Measurements from ENCODE around the gene PDZK1IP1.

The PDZK1IP1 gene

DNA sequence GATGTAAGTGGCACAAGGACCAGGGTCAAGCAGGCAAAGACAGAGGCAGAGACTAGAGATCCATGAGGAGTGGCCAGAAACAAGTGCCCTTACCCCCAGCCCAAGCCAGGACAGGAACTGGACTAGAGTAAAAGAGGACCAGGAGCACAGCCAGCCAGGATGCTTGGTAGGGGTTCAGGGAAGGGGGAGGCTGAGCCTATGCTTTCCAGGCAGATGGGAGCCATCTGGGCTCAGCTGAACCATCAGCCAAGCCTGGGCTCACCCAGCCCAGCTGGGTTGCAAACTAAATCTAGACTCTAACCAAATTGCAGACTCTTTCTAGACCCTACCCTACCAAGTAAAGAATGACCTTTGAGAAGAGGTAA lies 15.2 kb downstream of the PDZK1IP1 start:
- no peaks in the 10 kb centered on the region for H3K9me3 ChIP-seq (ENCODE audit: insufficient read depth, low read depth, low read length)
- H3K18ac ChIP-seq (ENCODE audit: low read length) = no peak overlapping the region
- no peak overlapping the region for H3K27ac ChIP-seq (ENCODE audit: low read depth, low read length)
- no peak overlapping the region for H3K4me2 ChIP-seq (ENCODE audit: low read length)
- no peak overlapping the region for H3K4me3 ChIP-seq (ENCODE audit: low read depth, low read length)
- peaks cover 0 to 3% of the 10 kb centered on the region in 2 experiments for H3K4me1 ChIP-seq (ENCODE audit: control insufficient read depth in 1 of 2, insufficient read depth in 2 of 2, low read length in 2 of 2)
- no peak overlapping the region for H3K9ac ChIP-seq (ENCODE audit: low read length)
- DNase-seq = no peak
- H3K27me3 ChIP-seq (ENCODE audit: insufficient read depth, low read length) = no peaks in the 10 kb centered on the region
- H4K12ac ChIP-seq (ENCODE audit: low read depth, low read length) = no peak overlapping the region
- H4K91ac ChIP-seq (ENCODE audit: low read depth, low read length) = no peak overlapping the region
- no peak overlapping the region for H3K14ac ChIP-seq (ENCODE audit: low read length)
- H2BK5ac ChIP-seq (ENCODE audit: low read depth, low read length, poor library complexity) = no peak overlapping the region
- no peak overlapping the region for H2BK120ac ChIP-seq (ENCODE audit: insufficient read depth, low read length, poor library complexity)
- H3K4ac ChIP-seq (ENCODE audit: low read depth, low read length) = no peak overlapping the region
- no peak overlapping the region for H2AFZ ChIP-seq (ENCODE audit: insufficient read depth, low read length, poor library complexity)
- H3K36me3 ChIP-seq (ENCODE audit: control insufficient read depth in 1 of 2, insufficient read depth in 2 of 2, low read length in 2 of 2) = no peaks in the 10 kb centered on the region
- no peak overlapping the region for H3K23ac ChIP-seq (ENCODE audit: low read length)
- no peak overlapping the region for H4K8ac ChIP-seq (ENCODE audit: low read depth, low read length)
- H2BK12ac ChIP-seq (ENCODE audit: low read length) = no peak overlapping the region
- no peaks in the 10 kb centered on the region for H3K79me1 ChIP-seq (ENCODE audit: low read length)
- no peaks in the 10 kb centered on the region for H3K79me2 ChIP-seq (ENCODE audit: control insufficient read depth, insufficient read depth, low read length, poor library complexity)
- H2AK5ac ChIP-seq (ENCODE audit: low read length) = no peak overlapping the region

DNA sequence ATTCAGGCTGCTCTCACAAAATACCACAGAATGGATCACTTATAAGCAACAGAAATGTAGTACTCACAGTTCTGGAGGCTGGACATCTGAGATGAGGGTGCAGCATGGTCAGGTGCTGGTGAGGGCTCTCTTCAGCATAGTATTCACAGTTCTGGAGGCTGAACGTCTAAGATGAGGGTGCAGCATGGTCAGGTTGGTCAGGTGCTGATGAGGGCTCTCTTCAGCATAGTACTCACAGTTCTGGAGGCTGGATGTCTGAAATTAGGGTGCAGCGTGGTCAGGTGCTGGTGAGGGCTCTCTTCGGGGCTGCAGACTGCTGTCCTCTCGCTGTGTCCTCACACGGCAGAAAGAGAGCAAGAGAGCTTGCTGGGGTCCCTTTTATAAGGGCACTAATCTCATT lies 17.1 kb downstream of the PDZK1IP1 start:
- H3K4me1 ChIP-seq (ENCODE audit: control insufficient read depth in 1 of 2, insufficient read depth in 2 of 2, low read length in 2 of 2) = no peaks in the 10 kb centered on the region
- no peak overlapping the region for H3K4ac ChIP-seq (ENCODE audit: low read depth, low read length)
- H3K9ac ChIP-seq (ENCODE audit: low read length) = no peak overlapping the region
- no peak overlapping the region for H2BK5ac ChIP-seq (ENCODE audit: low read depth, low read length, poor library complexity)
- no peak overlapping the region for H4K91ac ChIP-seq (ENCODE audit: low read depth, low read length)
- no peak overlapping the region for H2AK5ac ChIP-seq (ENCODE audit: low read length)
- no peak overlapping the region for H3K18ac ChIP-seq (ENCODE audit: low read length)
- no peak overlapping the region for H3K23ac ChIP-seq (ENCODE audit: low read length)
- no peak overlapping the region for H3K14ac ChIP-seq (ENCODE audit: low read length)
- H3K36me3 ChIP-seq (ENCODE audit: control insufficient read depth in 1 of 2, insufficient read depth in 2 of 2, low read length in 2 of 2) = no peaks in the 10 kb centered on the region
- H3K79me2 ChIP-seq (ENCODE audit: control insufficient read depth, insufficient read depth, low read length, poor library complexity) = no peaks in the 10 kb centered on the region
- no peaks in the 10 kb centered on the region for H3K27me3 ChIP-seq (ENCODE audit: insufficient read depth, low read length)
- no peak overlapping the region for H3K4me2 ChIP-seq (ENCODE audit: low read length)
- no peak overlapping the region for H2BK12ac ChIP-seq (ENCODE audit: low read length)
- DNase-seq = no peak
- H2BK120ac ChIP-seq (ENCODE audit: insufficient read depth, low read length, poor library complexity) = no peak overlapping the region
- no CpG with 5 or more reads among the region's 5 CpGs for WGBS (ENCODE audit: extremely low coverage, insufficient coverage, insufficient read length)
- H3K9me3 ChIP-seq (ENCODE audit: insufficient read depth, low read depth, low read length) = no peaks in the 10 kb centered on the region
- no peak overlapping the region for H3K27ac ChIP-seq (ENCODE audit: low read depth, low read length)
- no peak overlapping the region for H3K4me3 ChIP-seq (ENCODE audit: low read depth, low read length)
- no peak overlapping the region for H2AFZ ChIP-seq (ENCODE audit: insufficient read depth, low read length, poor library complexity)
- no peak overlapping the region for H4K8ac ChIP-seq (ENCODE audit: low read depth, low read length)
- H3K79me1 ChIP-seq (ENCODE audit: low read length) = no peaks in the 10 kb centered on the region
- H4K12ac ChIP-seq (ENCODE audit: low read depth, low read length) = no peak overlapping the region

DNA sequence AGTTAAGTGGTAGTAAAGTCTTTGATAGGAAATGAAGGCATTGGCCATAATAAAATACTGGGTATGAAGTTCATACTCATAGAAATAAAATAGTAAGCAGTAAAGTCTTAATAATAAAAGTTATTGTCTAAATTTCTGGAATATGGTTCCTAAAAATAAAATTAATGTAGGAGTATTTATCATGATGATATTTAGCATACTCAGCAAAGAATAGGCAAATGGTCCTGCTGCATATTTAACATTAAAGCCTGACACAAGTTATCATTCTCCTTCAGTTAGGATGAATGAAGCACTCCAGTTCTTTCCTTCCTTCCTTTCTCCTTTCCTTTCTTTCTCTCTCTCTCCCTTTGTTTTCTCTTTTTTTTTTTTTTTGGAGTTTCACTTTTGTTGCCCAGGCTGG lies 25.3 kb downstream of the PDZK1IP1 start:
- H3K27me3 ChIP-seq (ENCODE audit: insufficient read depth, low read length) = no peaks in the 10 kb centered on the region
- H2BK12ac ChIP-seq (ENCODE audit: low read length) = no peak overlapping the region
- H3K9me3 ChIP-seq (ENCODE audit: insufficient read depth, low read depth, low read length) = no peaks in the 10 kb centered on the region
- no peak overlapping the region for H2AFZ ChIP-seq (ENCODE audit: insufficient read depth, low read length, poor library complexity)
- no peak overlapping the region for H3K14ac ChIP-seq (ENCODE audit: low read length)
- H3K79me2 ChIP-seq (ENCODE audit: control insufficient read depth, insufficient read depth, low read length, poor library complexity) = no peaks in the 10 kb centered on the region
- H2AK5ac ChIP-seq (ENCODE audit: low read length) = no peak overlapping the region
- H4K12ac ChIP-seq (ENCODE audit: low read depth, low read length) = no peak overlapping the region
- H3K36me3 ChIP-seq (ENCODE audit: control insufficient read depth in 1 of 2, insufficient read depth in 2 of 2, low read length in 2 of 2) = no peaks in the 10 kb centered on the region
- H4K8ac ChIP-seq (ENCODE audit: low read depth, low read length) = no peak overlapping the region
- H3K4me3 ChIP-seq (ENCODE audit: low read depth, low read length) = no peak overlapping the region
- H3K23ac ChIP-seq (ENCODE audit: low read length) = no peak overlapping the region
- H3K4me2 ChIP-seq (ENCODE audit: low read length) = no peak overlapping the region
- H3K9ac ChIP-seq (ENCODE audit: low read length) = no peak overlapping the region
- no peak overlapping the region for H3K27ac ChIP-seq (ENCODE audit: low read depth, low read length)
- no peak for DNase-seq
- no peak overlapping the region for H4K91ac ChIP-seq (ENCODE audit: low read depth, low read length)
- H3K4ac ChIP-seq (ENCODE audit: low read depth, low read length) = no peak overlapping the region
- no peaks in the 10 kb centered on the region for H3K79me1 ChIP-seq (ENCODE audit: low read length)
- no peak overlapping the region for H2BK5ac ChIP-seq (ENCODE audit: low read depth, low read length, poor library complexity)
- H2BK120ac ChIP-seq (ENCODE audit: insufficient read depth, low read length, poor library complexity) = no peak overlapping the region
- no peaks in the 10 kb centered on the region for H3K4me1 ChIP-seq (ENCODE audit: control insufficient read depth in 1 of 2, insufficient read depth in 2 of 2, low read length in 2 of 2)
- no peak overlapping the region for H3K18ac ChIP-seq (ENCODE audit: low read length)

DNA sequence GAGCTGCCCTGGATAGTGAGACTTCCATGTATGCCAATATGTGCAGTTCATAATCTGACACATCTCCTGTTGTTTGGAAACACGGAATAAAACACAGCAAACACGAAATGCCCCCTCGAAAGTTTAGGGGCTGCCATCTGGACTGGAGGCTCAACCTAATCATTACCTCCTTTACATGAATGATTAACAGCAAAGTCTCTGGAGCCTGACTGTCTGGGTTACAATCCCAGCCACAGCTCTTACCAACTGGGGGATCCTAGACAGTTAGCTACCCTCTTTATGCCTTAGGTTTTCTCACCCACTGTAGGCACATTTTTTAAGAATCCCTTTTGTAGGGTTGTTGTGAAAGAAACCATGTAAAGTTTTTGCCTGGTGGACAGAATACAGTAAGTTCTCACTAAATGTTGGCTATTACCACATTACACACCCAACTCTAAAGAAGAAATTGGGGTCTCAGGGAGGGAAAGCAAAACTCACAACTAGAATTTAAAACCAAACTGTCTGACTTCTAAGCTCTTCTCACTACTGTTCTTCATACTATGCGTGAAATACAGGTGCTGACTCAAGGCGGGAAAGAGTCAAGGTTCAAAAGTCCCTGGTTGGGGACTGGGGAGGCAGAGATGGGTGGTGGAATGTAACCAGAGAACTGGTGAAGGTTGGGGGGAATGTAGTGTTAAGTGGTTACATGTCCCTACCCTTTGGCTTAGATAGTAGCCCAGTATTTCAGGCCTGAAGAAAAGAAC lies 28.4 kb downstream of the PDZK1IP1 start:
- Histone ChIP-seq H4K8ac (ENCODE audit: low read depth, low read length) (no peak overlapping the region), H4K91ac (ENCODE audit: low read depth, low read length) (no peak overlapping the region), H3K36me3 (ENCODE audit: control insufficient read depth in 1 of 2, insufficient read depth in 2 of 2, low read length in 2 of 2) (no peaks in the 10 kb centered on the region), H4K12ac (ENCODE audit: low read depth, low read length) (no peak overlapping the region), H3K27ac (ENCODE audit: low read depth, low read length) (no peak overlapping the region), H3K9ac (ENCODE audit: low read length) (no peak overlapping the region), H2AFZ (ENCODE audit: insufficient read depth, low read length, poor library complexity) (no peak overlapping the region), H2AK5ac (ENCODE audit: low read length) (no peak overlapping the region), H3K27me3 (ENCODE audit: insufficient read depth, low read length) (no peaks in the 10 kb centered on the region), H3K4ac (ENCODE audit: low read depth, low read length) (no peak overlapping the region), H3K4me3 (ENCODE audit: low read depth, low read length) (no peak overlapping the region), H2BK12ac (ENCODE audit: low read length) (no peak overlapping the region), H3K4me1 (ENCODE audit: control insufficient read depth in 1 of 2, insufficient read depth in 2 of 2, low read length in 2 of 2) (no peaks in the 10 kb centered on the region), H3K4me2 (ENCODE audit: low read length) (no peak overlapping the region), H2BK5ac (ENCODE audit: low read depth, low read length, poor library complexity) (no peak overlapping the region), H3K9me3 (ENCODE audit: insufficient read depth, low read depth, low read length) (no peaks in the 10 kb centered on the region), H3K18ac (ENCODE audit: low read length) (no peak overlapping the region), H3K14ac (ENCODE audit: low read length) (no peak overlapping the region), H3K79me1 (ENCODE audit: low read length) (no peaks in the 10 kb centered on the region), H2BK120ac (ENCODE audit: insufficient read depth, low read length, poor library complexity) (no peak overlapping the region), H3K79me2 (ENCODE audit: control insufficient read depth, insufficient read depth, low read length, poor library complexity) (no peaks in the 10 kb centered on the region), H3K23ac (ENCODE audit: low read length) (no peak overlapping the region)
- WGBS (ENCODE audit: extremely low coverage, insufficient coverage, insufficient read length) = no CpG with 5 or more reads among the region's 5 CpGs
- DNase-seq = no peak

Data from trophoblast cell (in vitro differentiated cells and primary cell).